SU-DHL-6 (cell line): ENCODE data around the gene SH3RF3.

Experiments
- H2AFZ ChIP-seq: fragments of 200-600 bp; sonication (generic); 2 replicates; pipeline ENCODE4 v1.6.1; 2014; ENCODE audit warnings: low read depth, mild to moderate bottlenecking, moderate library complexity, mixed read lengths, antibody characterized with exemption, low read length; ENCODE audit not compliant: severe bottlenecking
- H3F3A ChIP-seq: fragments of 200-600 bp; shearing (Covaris generic); 2 replicates; pipeline ENCODE4 v1.6.0; 2016; ENCODE audit warnings: antibody characterized with exemption, mild to moderate bottlenecking; ENCODE audit not compliant: insufficient read depth
- H3K27ac ChIP-seq: fragments of 200-600 bp; sonication (generic); 2 replicates; pipeline ENCODE4 v1.5.1; 2016; ENCODE audit warnings: low read depth, mild to moderate bottlenecking, low read length, moderate library complexity, mixed read lengths
- H3K27me3 ChIP-seq: fragments of 200-600 bp; sonication (generic), shearing (Covaris generic); 2 replicates; pipeline ENCODE4 v1.6.0; 2014; ENCODE audit warnings: mild to moderate bottlenecking, low read length
- H3K36me3 ChIP-seq: fragments of 200-600 bp; sonication (generic); 2 replicates; pipeline ENCODE4 v1.6.1; 2014; ENCODE audit warnings: mild to moderate bottlenecking, low read length, mixed read lengths
- H3K4me2 ChIP-seq: fragments of 300-600, 200-600 bp; shearing (Covaris generic), sonication (generic); 2 replicates; pipeline ENCODE4 v1.6.0; 2014; ENCODE audit warnings: low read length, low read depth, mild to moderate bottlenecking; ENCODE audit not compliant: poor library complexity, severe bottlenecking
- H3K4me3 ChIP-seq: fragments of 200-600 bp; sonication (generic); 2 replicates; pipeline ENCODE4 v1.5.1; 2014; ENCODE audit warnings: antibody characterized with exemption, low read length, mild to moderate bottlenecking, mixed read lengths; ENCODE audit not compliant: insufficient read depth, poor library complexity, severe bottlenecking
- H3K79me2 ChIP-seq: fragments of 200-600 bp; sonication (generic); 2 replicates; pipeline ENCODE4 v1.6.1; 2014; ENCODE audit warnings: mild to moderate bottlenecking, low read length, moderate library complexity; ENCODE audit not compliant: insufficient read depth
- H3K9ac ChIP-seq: fragments of 200-600 bp; sonication (generic); 2 replicates; pipeline ENCODE4 v1.7.0; 2014; ENCODE audit warnings: mild to moderate bottlenecking, low read length
- H3K9me2 ChIP-seq: fragments of 200-600 bp; sonication (generic); replicated peaks from 2 replicates; pipeline ENCODE4 v1.6.1; 2014; ENCODE audit warnings: low read length; ENCODE audit not compliant: insufficient read depth
- H3K9me3 ChIP-seq: fragments of 200-600 bp; sonication (generic); 2 replicates; pipeline ENCODE4 v1.6.1; 2014; ENCODE audit warnings: low read length, mixed read lengths; ENCODE audit not compliant: insufficient read depth
- H4K20me1 ChIP-seq: fragments of 200-600 bp; sonication (generic); 2 replicates; pipeline ENCODE4 v1.6.1; 2014; ENCODE audit warnings: low read depth, mild to moderate bottlenecking, antibody characterized with exemption, low read length, moderate library complexity, mixed read lengths
- CTCF ChIP-seq: fragments of 200-600 bp; sonication (generic); IDR thresholded peaks from one replicate; pipeline ENCODE4 v1.5.1; 2017; ENCODE audit warnings: antibody characterized with exemption, mild to moderate bottlenecking, low read length, moderate library complexity; ENCODE audit not compliant: insufficient read depth, poor library complexity, severe bottlenecking
- EZH2phosphoT487 ChIP-seq: fragments of 200-600 bp; sonication (generic), shearing (Covaris generic); conservative IDR thresholded peaks from 2 replicates; pipeline ENCODE4 v1.6.1; 2018; ENCODE audit warnings: mild to moderate bottlenecking, antibody characterized with exemption, low read length, moderate library complexity, mixed read lengths

SH3RF3 gene

GRCh38 chr2:109264595-109265328 lies 135.8 kb downstream of the SH3RF3 start:
- Histone ChIP-seq H3K9me3 (no peaks in the 10 kb centered on the region), H3K4me2 (no peak overlapping the region), H3K36me3 (no peaks in the 10 kb centered on the region), H3K79me2 (no peaks in the 10 kb centered on the region), H3K9me2 (no peaks in the 10 kb centered on the region), H2AFZ (no peak overlapping the region), H3K9ac (no peak overlapping the region), H3K27me3 (no peaks in the 10 kb centered on the region), H3K27ac (no peak overlapping the region), H3F3A (no peaks in the 10 kb centered on the region), H4K20me1 (no peaks in the 10 kb centered on the region), H3K4me3 (no peak overlapping the region)
- TF ChIP-seq CTCF, result no peak
- no peak for TF ChIP-seq EZH2phosphoT487

GRCh38 chr2:109265369-109265768 lies 136.4 kb downstream of the SH3RF3 start:
- H3K4me2 ChIP-seq, result no peak overlapping the region
- H3K9ac ChIP-seq, result no peak overlapping the region
- TF ChIP-seq EZH2phosphoT487 (no peak), CTCF (no peak)
- H3K9me3 ChIP-seq, result no peaks in the 10 kb centered on the region
- H3K9me2 ChIP-seq, result no peaks in the 10 kb centered on the region
- no peaks in the 10 kb centered on the region for H4K20me1 ChIP-seq
- no peaks in the 10 kb centered on the region for H3K79me2 ChIP-seq
- no peak overlapping the region for H3K27ac ChIP-seq
- H3K27me3 ChIP-seq, result no peaks in the 10 kb centered on the region
- H3K36me3 ChIP-seq, result no peaks in the 10 kb centered on the region
- H3F3A ChIP-seq, result no peaks in the 10 kb centered on the region
- no peak overlapping the region for H2AFZ ChIP-seq
- H3K4me3 ChIP-seq, result no peak overlapping the region

DNA sequence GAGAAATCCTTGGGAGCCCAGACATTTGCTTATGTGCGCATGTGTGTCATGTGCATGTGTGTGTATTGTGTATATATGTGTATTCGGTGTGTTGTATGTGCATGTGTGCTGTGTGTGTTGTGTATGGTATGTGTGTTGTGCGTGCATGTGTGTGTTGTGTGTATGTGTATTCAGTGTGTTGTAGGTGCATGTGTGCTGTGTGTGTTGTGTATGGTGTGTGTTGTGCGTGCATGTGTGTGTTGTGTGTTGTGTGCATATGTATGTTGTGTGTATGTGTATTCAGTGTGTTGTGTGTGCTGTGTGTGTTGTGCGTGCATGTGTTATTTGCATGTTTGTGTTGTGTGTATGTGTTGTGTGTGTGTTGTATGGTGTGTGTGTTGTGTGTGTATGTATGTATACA lies 136.9 kb downstream of the SH3RF3 start:
- TF ChIP-seq EZH2phosphoT487 (no peak), CTCF (no peak)
- Histone ChIP-seq H3K9me3 (no peaks in the 10 kb centered on the region), H3K79me2 (no peaks in the 10 kb centered on the region), H3K27me3 (no peaks in the 10 kb centered on the region), H3K9ac (no peak overlapping the region), H3K27ac (no peak overlapping the region), H2AFZ (no peak overlapping the region), H3F3A (no peaks in the 10 kb centered on the region), H4K20me1 (no peaks in the 10 kb centered on the region), H3K4me2 (no peak overlapping the region), H3K9me2 (no peaks in the 10 kb centered on the region), H3K4me3 (no peak overlapping the region), H3K36me3 (no peaks in the 10 kb centered on the region)
